ENCODE results near the gene CHL1.

- TF ChIP-seq EP300 (IDR thresholded peaks at IDR 0.05), result no peak
- TF ChIP-seq, protein P1, sequence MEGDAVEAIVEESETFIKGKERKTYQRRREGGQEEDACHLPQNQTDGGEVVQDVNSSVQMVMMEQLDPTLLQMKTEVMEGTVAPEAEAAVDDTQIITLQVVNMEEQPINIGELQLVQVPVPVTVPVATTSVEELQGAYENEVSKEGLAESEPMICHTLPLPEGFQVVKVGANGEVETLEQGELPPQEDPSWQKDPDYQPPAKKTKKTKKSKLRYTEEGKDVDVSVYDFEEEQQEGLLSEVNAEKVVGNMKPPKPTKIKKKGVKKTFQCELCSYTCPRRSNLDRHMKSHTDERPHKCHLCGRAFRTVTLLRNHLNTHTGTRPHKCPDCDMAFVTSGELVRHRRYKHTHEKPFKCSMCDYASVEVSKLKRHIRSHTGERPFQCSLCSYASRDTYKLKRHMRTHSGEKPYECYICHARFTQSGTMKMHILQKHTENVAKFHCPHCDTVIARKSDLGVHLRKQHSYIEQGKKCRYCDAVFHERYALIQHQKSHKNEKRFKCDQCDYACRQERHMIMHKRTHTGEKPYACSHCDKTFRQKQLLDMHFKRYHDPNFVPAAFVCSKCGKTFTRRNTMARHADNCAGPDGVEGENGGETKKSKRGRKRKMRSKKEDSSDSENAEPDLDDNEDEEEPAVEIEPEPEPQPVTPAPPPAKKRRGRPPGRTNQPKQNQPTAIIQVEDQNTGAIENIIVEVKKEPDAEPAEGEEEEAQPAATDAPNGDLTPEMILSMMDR (IDR thresholded peaks at IDR 0.05), result no peak
Measured at GRCh38 chr3:374459-374858, 177.9 kb downstream of the CHL1 start.

Data from gastroesophageal sphincter (tissue), 3 donors.